ENCODE data around the gene SRP68. TPM values are rescaled to one million over a fixed set of nuclear protein-coding genes. Genes with fewer than 3 reads are reported as not detected.
"Not testable (repeated sequence)": the region's sequence is repeated elsewhere in the genome, so short reads cannot be mapped to it uniquely, and the experiment has no call there.

SRP68 gene
- total RNA-seq, 1 experiment from 2014 or later: 55.3 TPM

DNA sequence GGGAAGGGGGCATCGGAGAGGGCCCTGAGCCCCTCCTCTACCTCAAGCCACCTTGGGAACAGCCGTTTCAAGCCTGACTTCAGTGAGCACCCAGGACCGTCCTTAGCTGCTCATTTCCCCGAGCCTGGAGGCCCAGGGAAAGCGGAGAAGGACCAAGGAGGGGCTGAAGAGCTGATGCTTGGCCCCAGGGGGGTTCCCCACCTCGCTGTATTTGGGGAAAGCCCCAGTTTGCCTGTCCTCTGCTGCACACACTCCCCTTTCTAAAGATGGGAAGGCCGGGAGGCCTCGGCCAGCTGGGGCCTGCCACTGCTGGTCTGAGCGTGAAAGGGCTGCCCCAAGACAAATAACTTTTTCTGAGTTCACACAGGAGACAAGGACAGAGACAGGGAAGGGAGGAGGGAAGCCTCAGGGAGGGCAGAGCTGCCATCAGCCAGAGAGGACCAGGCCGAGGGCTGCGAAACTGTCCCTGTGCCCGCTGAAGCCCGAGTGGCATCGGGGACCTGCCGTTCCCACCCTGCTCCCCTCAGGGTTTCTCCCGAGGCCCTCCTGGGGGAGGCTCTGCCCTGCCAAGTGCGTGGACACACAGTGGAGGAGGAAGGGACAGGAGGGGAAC, 18.3 kb upstream of the SRP68 start:
- no peak for DNase-seq (ENCODE audit: low read depth)

DNA sequence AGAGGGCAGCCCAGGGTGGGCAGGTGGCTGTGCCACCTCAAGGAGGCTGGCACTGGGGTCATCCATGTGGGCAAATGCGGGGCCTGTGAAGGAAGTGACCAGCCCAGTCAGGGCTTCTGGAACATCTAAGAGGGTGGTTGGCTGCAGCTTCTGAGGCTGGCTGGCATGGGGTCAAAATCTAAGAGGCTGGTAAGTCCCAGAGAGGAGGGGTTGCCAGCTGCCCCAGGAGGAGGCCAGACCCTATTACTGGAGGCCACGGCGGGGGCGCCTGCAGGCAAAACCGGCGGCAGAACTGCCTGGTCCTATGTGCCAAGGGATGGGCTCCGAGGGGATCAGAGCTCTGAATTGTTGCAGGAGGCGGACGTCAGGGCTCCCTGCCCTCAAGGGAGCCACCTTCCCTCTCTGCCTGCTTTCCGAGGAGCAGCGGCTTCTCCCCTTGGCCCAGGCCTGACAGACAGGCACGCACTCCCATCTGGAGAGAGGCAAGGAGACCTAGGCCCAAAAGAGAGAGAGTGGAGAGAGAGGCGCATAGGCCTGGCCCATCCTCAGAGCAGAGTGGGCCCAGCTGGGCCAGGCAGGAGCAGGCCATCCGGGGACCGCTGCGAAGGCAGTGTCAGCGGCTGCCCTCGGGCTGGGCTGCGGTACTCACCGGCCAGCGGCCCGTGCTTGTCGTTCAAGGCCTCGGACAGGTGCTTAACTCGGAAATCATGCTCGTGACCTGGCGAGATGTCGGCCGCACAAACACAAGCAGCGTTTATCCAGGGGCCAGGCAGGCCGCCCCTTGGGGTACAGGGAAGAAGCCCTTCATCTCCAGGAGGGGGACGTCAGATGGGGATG, 17.6 kb upstream of the SRP68 start:
- DNase-seq (ENCODE audit: low read depth): no peak

DNA sequence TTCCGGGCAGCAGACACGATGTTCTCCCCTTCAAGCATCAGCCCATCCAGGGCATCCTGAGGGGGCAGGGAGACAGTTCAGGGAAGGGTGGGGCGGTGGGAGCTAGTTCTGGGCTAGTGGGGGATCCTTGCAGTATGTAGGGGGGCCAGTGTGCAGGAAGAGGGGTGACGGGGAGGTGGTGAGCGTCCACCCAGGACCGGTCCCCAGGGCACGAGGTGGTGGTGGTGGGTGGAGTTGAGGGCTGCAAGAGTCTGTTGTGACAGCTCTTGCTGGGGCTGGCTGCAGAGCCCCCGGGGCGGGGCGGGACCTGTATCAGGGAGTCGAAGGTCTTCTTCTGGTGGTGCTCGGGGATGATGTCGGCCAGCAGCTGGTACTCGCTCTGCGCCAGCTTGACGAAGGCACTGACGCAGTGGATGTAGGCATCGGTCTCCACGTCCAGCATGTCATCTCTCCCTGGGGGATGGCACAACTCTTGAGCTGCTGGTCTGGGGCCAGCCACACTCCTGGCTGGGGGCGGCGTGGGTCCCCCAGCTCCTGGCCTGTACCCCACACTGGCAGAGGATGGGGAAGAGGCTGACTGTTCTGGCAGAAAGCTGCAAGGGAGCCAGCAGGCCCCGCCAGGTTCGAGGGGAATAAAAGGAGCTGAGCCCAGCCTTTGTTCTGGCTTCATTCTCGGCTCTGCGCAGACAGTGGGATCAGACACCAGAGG, 16.7 kb upstream of the SRP68 start:
- no peak for DNase-seq (ENCODE audit: low read depth)

DNA sequence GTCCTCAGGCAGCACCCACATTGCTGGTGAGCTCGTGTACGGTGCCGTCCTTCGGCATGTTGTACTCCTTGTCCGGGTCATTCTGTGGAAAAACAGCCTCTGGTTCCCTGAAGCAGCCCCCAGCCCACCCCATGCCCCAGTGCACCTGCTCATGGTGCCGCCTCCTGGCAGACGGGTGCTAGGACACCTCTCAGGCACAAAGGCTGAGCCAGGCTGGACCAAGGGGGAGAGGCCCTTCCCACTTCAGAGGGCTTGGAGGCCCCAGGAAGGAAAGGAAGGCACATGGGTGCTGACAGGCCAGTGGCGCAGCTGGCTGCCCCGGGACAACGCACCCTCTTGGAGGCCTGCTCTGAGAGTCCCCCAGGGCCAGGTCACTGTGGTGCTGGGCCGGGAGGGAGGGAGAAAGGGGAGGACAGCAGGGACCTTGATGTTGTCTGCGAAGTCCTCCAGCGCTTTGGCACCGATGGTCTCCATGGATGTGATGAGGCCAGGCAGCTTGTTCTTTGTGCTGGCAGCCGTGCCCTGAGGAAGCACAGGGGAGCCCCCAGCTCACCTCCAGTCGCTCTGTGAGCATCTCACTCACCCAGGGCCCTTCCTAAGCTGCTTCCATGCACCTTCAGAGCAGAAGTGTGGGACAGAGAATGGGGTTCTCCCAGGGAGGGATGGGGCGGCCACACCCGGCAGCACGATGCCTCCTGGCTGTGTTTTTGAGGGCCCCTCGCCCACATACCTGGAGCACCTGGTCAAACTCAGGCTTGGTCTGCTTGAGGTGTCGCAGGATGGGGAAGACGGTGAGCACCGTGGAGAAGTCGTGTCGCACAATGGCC, 15.9 kb upstream of the SRP68 start:
- no peak for DNase-seq (ENCODE audit: low read depth)

DNA sequence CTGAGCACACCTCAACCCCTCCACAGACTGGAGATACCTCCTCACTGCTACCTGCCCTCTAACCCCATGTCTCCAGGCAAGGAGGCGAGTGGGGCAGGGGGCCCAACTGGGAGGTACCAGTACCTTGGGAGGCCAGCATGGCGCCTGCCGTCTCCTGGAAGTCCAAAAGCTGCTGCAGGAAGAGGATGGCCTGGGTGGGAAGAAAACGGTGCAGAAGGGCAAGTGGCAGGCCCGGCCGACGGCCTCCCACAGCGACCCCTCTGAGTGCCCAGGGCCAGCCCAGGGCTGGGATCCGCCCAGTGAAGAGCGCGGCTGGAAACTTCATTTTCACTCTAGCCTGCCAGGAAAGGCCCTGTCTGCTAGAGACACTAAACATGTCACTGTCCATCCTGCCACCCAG, 15.2 kb upstream of the SRP68 start:
- no peak for DNase-seq (ENCODE audit: low read depth)

DNA sequence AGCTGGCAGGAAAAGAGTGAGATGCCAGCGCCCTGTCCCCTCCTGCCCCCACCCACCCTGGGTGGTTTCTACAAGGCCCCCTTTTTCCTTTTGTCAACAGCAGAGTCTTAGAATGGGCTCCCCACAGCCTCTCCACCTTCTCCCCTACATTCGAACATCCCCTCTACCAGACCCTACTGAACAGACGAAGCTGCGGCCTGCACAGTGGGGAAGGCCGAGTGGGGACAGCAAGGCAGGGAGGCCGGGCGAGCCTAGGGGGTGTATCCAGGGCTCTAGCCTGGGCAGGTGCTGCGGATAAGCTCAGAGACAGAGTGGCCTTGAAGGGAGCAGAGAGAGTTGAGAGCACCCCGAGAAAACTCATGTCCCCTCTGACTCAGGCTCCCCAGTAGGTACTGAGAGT, 14.1 kb upstream of the SRP68 start:
- no peak for DNase-seq (ENCODE audit: low read depth)

DNA sequence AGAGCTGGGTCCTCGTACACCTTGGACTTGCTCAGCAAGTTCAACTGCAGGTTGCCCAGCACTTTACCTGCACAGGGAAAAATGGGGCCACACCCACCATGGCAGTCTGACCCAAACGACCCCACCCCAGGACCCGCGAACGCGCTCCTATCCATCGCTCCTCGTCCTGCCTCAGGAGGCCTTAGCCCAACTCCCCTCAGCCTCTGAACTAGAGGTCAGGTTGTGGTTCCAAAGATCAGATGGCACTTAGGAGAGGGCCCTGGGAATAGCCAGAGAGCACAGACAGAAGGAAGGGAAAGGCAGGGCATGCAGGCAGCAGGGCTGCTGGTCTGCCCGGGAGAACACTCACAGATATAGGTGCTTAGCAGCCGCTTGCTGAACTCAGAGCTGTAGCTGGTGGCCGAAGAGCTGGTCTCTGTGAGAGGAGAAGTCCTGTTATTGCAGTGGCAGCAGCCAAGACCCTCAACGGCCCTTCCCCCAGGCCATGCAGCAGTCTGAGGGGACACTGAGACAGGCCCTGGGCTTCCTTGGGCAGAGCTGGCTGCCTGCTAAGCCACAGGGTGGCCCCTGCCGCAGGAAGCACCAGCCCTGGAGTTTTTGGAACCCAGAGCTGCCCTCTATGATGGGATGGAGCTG, 13.5 kb upstream of the SRP68 start:
- DNase-seq (ENCODE audit: low read depth): no peak

DNA sequence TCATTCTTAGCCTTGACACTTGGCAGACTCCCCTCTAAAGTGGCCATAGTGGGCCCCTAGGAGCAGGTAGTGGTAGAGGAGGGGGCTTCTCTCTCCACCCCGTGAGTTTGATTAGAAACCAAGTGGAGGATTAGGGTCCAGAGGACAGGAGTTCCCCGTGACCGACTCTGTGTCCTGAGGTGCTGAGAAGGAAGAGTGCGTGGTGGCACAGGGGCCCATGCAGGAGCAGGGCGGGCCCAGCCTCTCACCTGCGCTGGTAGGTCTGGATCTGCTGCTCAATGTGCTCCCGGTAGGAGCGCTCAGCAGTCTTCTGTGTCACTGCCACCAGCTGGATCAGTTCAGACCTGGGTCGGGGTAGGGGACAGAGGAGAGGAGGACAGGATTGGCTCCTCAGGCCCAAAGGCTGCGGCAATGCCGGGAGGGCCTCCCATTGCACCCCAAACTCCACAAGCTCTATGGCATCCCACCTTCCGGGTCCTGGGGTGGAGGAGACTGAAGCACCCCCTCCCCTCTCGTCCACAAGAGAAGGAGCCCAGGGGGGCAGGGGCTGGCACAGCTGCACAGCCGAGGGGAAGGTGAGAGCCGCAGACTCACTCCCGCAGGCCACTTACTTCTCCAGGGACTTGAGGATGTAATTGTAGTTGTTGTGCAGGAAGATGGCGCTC, 12.9 kb upstream of the SRP68 start:
- DNase-seq (ENCODE audit: low read depth): no peak

DNA sequence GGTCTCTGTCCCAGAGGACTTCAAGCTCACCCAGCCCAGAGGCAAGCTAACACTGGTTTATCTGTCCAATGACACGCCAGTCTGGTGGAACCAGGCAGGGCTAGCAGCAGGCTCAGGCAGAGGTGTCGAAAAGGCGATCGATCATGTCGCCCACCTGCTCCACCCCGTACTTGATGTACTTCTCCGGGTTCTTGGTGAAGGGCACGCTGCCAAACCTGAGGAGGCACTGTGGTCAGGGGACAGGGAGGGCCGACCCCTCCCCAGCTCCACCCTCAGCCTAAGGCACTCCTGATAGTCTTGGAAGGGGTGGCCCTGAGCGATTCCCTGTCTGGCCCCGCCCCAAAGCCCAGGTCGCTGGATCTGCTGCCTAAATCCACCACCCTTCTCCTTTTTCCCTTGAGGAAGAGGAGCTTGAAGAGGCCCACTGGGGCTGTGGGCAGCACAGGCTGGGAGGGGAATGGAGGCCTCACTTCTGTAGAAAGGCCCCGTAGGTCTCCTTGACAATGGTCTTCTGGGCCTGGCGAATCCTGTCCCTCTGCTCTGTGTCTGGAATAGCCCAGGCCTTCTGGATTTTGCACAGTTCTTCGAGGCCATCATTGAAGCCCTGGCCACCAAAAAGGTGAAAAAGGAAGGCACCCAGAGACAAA, 11.3 kb upstream of the SRP68 start:
- no peak for DNase-seq (ENCODE audit: low read depth)

DNA sequence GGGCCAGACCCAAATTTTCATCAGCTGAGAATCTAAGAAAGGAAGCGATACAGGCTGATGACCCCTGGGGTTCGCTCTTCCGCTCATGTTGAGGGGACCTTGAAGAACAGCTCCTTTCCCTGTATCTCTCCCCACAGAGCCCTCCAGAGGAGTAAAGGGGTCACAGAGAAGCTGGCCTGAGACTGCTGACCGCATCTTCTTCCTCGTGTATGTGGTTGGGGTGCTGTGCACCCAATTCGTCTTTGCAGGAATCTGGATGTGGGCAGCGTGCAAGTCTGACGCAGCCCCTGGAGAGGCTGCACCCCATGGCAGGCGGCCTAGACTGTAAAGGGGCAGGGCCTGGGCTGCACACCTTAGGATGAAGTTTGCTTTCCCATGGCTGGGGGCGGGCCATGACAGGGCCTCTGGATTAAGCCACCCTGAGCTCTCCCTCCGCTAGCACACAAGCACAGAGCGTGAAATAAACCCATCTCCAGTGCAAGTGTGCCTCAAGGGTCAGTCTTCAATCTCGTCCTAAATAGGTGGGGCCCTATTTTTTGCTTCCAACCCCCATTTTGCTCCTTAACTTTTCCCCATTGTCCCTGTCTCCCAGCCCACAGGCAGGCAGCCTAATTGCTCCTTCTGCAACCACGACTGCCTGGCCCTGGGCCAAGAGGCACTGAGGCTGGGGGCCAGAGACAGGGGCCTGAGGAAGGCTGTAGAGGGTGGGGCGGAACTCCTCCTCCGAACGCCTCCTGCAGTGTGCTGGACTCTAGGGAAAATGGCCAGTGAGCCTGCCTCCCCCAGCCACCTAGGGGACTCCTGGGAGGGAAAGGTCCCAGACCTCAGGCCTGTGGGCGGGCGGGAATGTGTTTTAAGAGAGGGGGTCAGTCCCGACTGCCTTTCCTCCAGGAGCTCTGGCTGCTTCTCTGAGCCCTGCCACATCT, 10.3 kb upstream of the SRP68 start:
- no peak for DNase-seq (ENCODE audit: low read depth)

DNA sequence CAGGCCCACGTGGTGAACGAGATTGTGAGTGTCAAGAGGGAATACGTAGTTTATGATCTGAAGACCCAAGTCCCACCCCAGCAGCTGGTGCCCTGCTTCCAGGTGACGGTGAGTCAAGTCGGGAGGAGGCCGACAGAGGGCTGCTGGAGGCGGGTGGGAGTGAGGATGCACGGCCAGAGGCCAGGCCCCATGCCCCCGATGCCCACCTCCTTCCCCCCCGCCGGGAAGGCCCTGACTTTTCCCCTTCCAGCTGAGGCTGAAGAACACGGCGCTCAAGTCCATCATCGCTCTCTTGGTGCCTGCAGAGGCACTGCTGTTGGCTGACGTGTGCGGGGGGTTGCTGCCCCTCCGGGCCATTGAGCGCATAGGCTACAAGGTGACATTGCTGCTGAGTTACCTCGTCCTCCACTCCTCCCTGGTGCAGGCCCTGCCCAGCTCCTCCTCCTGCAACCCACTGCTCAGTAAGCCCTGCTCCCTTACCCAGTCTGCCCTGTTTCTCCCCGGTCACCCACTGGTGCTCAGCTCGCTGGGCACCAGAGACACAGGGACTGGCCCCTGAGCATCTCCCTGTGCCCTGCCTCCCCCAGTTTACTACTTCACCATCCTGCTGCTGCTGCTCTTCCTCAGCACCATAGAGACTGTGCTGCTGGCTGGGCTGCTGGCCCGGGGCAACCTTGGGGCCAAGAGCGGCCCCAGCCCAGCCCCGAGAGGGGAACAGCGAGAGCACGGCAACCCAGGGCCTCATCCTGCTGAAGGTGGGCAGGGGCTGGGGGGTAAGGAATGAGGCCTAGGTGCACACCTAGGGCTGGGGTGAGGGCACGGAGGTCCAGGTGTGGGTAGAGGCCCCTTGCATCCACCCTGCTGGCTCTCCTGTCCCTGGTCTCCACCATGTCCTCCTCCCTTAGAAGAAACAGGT, 9.2 kb upstream of the SRP68 start:
- DNase-seq (ENCODE audit: low read depth): no peak

DNA sequence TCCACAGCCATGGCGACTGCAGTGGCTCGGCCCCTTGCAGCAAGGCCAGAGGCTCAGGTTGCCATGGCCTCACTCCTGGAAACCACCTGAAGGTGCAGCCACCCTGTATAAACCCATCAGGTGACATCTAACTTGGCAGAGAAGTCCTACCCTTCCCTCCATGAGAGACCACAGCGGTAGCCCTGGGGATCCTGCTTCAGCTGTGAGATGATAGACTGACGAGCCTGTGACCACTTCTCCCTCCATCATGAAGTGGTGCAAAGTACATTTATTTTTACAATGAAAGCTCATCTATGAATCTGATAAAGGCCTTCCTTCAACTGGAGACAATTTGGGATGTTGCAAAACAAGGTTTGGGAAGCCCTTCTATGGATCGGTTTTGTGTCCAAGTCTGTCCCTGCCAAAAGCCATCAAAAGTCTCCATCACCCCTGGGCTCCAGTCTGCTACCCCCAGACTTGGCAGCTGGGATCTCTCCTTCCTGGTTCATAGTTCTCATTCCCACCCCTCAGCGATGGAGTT, 8.5 kb upstream of the SRP68 start:
- DNase-seq (ENCODE audit: low read depth): no peak

DNA sequence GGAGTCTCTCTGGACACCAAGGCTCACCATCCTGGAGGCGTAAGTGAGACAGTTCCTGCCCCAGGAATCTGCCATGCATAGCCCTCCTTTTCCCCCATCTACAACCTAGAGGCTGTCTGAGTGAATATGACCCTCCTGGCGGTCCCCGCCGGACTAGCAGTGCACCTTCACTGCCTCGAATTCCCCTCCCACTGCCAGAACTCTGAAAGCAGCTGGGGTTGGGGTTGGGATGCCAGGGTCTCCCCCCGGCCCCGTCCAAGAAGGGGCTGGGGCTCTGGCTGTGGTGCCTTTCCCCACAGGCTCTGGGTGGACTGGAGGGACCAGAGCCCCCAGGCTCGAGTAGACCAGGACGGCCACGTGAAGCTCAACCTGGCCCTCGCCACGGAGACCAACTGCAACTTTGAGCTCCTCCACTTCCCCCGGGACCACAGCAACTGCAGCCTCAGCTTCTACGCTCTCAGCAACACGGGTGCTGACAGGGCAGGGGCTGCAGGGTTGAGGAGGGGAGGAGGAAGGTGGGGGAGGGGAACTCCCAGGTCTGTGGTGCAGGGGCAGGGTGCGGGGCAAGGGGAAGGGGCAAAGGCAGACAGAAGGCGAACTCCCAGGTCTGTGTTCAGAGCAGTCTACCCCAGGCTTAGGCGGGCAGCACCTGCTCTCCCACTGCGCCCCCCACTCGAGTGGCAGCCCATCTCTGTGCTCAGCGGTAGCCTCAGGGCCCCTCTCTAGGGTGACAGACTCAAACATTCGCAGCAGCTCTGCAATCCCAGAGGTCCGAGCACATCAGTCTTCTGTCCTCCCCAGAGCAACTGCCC, 7.8 kb upstream of the SRP68 start:
- DNase-seq (ENCODE audit: low read depth): peak; percentile 13

DNA sequence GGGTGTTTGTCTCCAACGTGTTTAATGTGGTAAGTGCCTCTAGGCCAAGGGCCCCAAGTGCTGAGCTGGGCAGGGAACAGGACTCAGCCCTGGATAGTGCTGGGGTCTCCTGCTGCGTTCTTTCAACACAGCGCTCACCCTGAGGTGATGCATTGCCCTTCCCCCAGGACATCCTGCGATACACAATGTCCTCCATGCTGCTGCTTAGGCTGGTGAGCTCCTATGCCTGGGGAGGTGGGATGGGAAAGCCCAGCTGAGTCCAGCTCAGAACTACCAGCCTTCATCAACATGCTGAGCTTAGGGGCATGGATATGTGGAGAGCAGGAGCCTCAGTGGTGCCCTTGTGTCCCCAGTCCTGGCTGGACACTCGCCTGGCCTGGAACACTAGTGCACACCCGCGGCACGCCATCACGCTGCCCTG, 7.2 kb upstream of the SRP68 start:
- no peak for DNase-seq (ENCODE audit: low read depth)

DNA sequence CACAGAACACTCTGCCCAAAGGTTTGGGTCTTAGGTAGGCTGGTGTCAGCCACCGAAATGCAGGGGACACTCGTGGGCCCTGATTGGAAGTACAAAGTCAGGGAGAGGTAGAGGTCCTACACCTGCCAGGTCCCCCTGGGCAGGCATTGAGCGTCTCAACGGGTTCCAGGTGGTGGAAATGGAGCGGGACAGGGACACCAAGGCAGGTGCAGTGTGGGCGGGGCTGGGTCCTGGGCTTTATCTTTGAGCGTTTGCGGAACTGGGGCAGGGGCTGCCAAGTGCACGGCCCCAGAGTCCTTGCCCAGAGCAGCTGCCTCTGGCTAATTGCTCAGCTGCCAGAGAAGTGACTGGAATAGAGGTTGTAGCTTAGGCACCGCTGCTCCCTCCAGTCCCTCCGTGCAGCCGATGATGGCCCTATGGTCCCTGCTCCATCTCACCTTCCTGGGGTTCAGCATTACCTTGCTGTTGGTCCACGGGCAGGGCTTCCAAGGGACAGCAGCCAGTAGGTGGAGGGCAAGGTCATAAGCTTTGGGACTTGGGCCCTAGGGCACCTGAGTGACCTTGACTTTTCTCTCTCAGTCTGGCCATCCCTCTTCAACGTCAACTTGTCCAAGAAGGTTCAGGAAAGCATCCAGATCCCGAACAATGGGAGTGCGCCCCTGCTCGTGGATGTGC, 6.7 kb upstream of the SRP68 start, which contains the start of gene ZACN:
Gene ZACN, plus strand, starts transcription at position 323 of the 675 bp plus-strand sequence. Its CDS starts 83 bp downstream, at position 406.
- no peak for DNase-seq (ENCODE audit: low read depth)

DNA sequence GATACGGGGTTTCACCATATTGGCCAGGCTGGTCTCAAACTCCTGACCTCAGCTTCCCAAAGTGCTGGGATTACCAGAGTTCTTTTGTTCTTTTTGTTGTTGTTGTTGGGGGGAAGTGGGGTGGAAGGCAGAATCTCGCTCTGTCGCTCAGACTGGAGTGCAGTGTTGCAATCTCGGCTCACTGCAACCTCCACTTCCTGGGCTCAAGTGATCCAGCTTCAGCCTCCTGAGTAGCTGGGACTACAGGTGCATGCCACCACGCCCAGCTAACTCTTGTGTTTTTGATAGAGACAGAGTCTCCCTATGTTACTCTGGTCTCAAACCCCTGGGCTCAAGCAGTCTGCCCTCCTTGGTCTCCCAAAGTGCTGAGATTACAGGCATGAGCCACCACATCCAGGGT, 6.1 kb upstream of the SRP68 start:
- DNase-seq (ENCODE audit: low read depth): not testable (repeated sequence)

All from HT1080 (cell line).